Activated naive CD8-positive, alpha-beta T cell (primary cell): Measurements from ENCODE around the gene RGL3.
"Not testable (repeated sequence)": the region's sequence is repeated elsewhere in the genome, so short reads cannot be mapped to it uniquely, and the experiment has no call there.

Experiments
- H3K27ac Mint-ChIP-seq: one replicate; pipeline ENCODE4 v1.8.0; 2021; ENCODE audit warnings: mixed read lengths
- H3K27me3 Mint-ChIP-seq: one replicate; pipeline ENCODE4 v1.8.0; 2021; ENCODE audit warnings: mixed read lengths
- H3K36me3 Mint-ChIP-seq: one replicate; pipeline ENCODE4 v1.8.0; 2021; ENCODE audit warnings: mixed read lengths
- H3K4me1 Mint-ChIP-seq: one replicate; pipeline ENCODE4 v1.8.0; 2021; ENCODE audit warnings: low read depth, mixed read lengths
- H3K4me3 Mint-ChIP-seq: one replicate; pipeline ENCODE4 v1.8.0; 2021; ENCODE audit warnings: mild to moderate bottlenecking, mixed read lengths
- H3K9me3 Mint-ChIP-seq: one replicate; pipeline ENCODE4 v1.8.0; 2021; ENCODE audit warnings: low read depth, mixed read lengths

Gene RGL3

DNA sequence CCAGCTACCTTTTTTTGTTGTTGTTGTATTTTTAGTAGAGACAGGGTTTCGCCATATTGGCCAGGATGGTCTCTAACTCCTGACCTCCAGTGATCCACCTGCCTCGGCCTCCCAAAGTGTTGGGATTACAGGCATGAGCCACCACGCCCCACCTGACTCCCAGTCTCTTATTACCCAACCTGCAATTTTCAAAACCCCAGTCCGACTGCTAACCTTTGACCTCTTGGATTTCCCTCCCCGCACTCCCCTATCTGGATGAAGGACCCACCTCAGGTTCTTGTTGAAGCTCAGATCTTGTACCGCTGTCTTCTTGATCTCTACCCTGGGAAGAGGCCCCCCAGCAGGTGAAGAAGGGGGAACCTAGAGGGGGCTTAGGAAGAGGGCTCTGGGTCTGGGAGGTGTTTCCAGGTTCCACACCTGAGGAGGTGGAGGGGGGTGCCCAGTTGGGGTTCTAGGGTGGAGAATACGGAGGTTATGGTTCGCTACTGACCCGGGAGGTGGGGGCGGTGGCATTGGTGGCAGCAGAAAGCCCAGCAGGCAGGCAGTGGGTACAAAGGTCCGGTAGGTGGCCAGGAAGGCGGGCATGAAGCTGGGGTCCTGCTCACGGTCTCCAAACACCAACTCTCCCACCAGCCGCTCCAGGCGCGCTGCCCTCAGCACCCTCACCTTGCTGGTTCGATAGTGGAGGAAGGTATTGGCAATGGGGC lies 2.6 kb downstream of the RGL3 start:
- H3K27me3 Mint-ChIP-seq, result peaks cover 12% of the 10 kb centered on the region
- peaks cover 20% of the 10 kb centered on the region for H3K4me1 Mint-ChIP-seq

DNA sequence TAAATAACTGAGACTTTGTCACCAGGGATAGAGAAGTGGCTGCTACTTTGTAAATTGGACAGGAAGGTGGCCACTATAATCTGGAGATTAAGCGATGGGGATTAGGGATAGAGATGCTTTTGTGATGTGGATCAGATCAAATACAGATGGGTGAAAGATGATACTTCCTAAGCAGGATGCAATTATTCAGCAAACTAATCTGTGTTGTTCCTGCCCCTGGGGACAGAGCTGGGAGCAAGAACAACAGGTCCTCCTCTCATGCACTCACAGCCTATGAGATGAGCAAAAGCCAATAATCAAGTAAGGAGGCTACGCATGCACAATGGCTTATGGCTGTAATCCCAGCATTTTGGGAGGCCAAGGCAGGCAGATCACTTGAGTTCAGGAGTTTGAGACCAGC lies 4.6 kb downstream of the RGL3 start:
- peaks cover 7% of the 10 kb centered on the region for H3K27me3 Mint-ChIP-seq
- H3K36me3 Mint-ChIP-seq, result no peaks in the 10 kb centered on the region
- H3K4me3 Mint-ChIP-seq, result no peak overlapping the region
- no peak overlapping the region for H3K27ac Mint-ChIP-seq
- peaks cover 8% of the 10 kb centered on the region for H3K4me1 Mint-ChIP-seq
- no peaks in the 10 kb centered on the region for H3K9me3 Mint-ChIP-seq

More for the DNA sequence above, 2.6 kb downstream of the RGL3 start:
- Mint-ChIP-seq H3K27ac (no peak overlapping the region), H3K36me3 (no peaks in the 10 kb centered on the region), H3K9me3 (no peaks in the 10 kb centered on the region), H3K4me3 (no peak overlapping the region)

DNA sequence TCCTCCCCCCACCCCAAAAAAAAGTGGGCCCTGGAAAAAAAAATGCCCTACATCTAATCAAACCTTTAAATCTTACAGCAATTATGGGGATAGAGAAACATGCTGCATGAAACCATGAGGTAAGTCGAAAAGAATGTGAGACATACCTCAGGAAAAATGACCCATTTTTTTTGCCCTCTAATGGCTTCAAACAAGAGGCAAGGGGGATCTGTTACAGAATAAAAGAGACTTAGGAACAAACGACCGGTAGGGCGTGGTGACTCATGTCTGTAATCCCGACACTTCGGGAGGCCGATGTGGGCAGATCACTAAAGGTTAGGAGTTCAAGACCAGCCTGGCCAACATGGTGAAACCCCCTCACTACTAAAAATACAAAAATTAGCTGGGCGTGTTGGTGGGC lies 8.4 kb downstream of the RGL3 start:
- Mint-ChIP-seq H3K27me3 (peaks cover 14% of the 10 kb centered on the region), H3K36me3 (no peaks in the 10 kb centered on the region), H3K27ac (no peak overlapping the region), H3K4me1 (no peaks in the 10 kb centered on the region), H3K9me3 (no peaks in the 10 kb centered on the region), H3K4me3 (no peak overlapping the region)

DNA sequence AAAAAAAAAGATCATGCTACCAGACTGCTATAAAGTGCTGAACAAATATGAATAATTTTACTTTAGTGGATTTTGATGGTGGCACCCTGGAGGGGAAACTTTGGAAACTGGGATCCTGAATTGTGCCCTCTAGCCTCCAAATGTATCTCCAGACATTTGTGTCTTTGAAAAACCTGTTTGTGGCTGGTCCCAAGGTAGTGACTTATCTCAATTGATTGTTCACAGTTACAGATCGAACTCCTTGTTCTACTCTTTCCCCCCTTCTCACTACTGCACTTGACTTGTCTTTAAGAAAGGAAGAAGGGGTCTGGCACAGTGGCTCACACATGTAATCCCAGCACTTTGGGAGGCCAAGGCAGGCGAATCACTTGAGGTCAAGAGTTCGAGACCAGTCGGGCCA lies 10.5 kb downstream of the RGL3 start:
- H3K27me3 Mint-ChIP-seq, result peaks cover 11% of the 10 kb centered on the region
- no peaks in the 10 kb centered on the region for H3K4me1 Mint-ChIP-seq
- no peaks in the 10 kb centered on the region for H3K9me3 Mint-ChIP-seq
- H3K36me3 Mint-ChIP-seq, result no peaks in the 10 kb centered on the region
- no peak overlapping the region for H3K27ac Mint-ChIP-seq
- H3K4me3 Mint-ChIP-seq, result no peak overlapping the region

DNA sequence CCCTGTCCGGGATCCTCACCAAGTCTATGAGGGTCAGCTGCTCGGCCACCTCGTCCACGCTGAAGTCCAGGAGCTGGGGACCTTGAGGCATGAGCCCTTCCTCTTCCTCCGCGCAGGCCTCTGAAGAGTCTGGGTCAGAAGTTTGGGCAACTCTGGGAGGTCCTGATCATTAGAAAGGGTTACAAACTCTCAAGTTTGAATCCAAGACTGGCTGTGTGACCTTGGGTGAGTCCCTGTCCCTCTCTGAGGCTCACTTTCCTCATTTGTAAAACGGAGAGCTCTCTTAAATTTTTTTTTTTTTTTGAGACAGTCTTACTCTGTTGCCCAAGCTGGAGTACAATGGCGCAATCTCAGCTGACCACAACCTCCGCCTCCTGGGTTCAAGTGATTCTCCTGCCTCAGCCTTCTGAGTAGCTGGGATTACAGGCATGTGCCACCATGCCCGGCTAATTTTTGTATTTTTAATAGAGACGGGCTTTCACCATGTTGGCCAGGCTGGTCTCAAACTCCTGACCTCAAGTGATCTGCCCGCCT lies 12.3 kb downstream of the RGL3 start:
- not testable (repeated sequence) for H3K4me1 Mint-ChIP-seq, H3K36me3 Mint-ChIP-seq, H3K9me3 Mint-ChIP-seq, H3K4me3 Mint-ChIP-seq, H3K27ac Mint-ChIP-seq
- H3K27me3 Mint-ChIP-seq, result peaks cover 11% of the 10 kb centered on the region

DNA sequence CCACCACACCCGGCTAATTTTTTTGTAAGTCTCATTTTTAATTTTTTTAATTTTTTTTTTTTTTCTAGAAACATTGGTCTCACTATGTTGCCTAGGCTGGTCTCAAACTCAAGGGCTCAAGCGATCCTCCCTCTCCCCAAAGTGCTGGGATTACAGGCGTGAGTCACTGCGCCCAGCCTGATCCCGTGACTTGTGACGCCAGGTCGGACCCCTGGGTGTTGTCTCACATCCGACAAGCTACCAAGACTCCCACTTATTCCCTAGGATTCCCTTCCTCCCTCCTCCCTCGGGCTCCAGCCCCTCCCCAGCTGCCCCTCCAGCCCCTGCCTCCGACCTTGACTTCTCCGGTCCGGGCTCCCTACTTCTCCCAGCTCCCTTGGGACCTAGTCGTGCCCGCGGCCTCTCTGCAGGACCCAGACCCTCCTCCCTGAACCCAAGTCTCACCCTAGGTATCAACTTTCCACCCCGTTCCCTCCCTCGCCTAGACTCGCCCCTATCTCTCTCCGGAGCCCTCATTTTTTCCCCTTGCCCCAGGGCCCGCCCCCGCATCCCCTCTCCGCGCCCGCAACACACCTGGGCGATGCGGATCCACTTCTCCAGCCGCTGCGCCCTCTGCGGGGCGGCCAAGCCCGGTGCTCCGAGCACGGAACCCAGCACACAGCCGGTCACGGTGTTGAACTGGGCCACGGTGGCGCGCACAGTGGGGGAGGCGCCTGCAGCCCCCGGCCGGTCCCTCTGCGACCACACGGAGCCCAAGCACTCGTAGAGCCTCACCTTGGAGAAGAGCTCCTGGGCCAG lies 13.1 kb downstream of the RGL3 start:
- Mint-ChIP-seq H3K27ac (no peak overlapping the region), H3K4me3 (no peak overlapping the region), H3K4me1 (no peaks in the 10 kb centered on the region), H3K36me3 (no peaks in the 10 kb centered on the region), H3K27me3 (peaks cover 10% of the 10 kb centered on the region), H3K9me3 (no peaks in the 10 kb centered on the region)

DNA sequence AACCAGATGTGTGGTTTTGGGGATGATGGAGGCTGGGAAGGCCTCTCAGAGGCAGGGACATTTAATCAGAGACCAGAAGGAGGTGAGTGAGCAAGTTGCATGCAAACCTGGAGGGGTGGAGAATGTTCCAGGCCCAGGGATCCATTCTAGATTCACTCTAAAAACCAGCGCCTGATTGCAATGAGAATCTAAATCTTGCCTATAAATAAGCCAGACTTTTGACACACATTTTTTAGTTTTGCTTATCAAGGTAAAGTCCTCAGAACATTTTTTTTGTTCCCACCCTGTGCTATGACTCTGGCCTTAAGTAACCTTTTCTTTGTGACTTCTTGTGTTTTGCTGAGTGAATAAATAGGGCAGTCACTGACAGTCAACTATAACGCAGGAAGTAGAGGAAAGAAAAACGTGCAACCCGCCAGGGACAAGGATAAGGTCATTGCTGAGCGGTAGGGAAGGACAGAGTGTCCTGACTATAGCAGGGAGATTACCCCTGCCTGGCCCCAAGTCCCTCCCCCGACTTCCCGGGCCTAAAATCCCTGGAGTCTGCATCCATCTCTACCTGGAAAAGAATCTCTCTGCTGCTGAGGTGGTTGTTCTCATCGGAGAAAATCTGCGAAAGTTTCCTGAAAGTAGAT lies 14.4 kb downstream of the RGL3 start:
- H3K27me3 Mint-ChIP-seq, result peaks cover 7% of the 10 kb centered on the region
- no peak overlapping the region for H3K27ac Mint-ChIP-seq
- H3K4me1 Mint-ChIP-seq, result no peaks in the 10 kb centered on the region
- H3K36me3 Mint-ChIP-seq, result no peaks in the 10 kb centered on the region
- H3K9me3 Mint-ChIP-seq, result no peaks in the 10 kb centered on the region
- H3K4me3 Mint-ChIP-seq, result no peak overlapping the region

DNA sequence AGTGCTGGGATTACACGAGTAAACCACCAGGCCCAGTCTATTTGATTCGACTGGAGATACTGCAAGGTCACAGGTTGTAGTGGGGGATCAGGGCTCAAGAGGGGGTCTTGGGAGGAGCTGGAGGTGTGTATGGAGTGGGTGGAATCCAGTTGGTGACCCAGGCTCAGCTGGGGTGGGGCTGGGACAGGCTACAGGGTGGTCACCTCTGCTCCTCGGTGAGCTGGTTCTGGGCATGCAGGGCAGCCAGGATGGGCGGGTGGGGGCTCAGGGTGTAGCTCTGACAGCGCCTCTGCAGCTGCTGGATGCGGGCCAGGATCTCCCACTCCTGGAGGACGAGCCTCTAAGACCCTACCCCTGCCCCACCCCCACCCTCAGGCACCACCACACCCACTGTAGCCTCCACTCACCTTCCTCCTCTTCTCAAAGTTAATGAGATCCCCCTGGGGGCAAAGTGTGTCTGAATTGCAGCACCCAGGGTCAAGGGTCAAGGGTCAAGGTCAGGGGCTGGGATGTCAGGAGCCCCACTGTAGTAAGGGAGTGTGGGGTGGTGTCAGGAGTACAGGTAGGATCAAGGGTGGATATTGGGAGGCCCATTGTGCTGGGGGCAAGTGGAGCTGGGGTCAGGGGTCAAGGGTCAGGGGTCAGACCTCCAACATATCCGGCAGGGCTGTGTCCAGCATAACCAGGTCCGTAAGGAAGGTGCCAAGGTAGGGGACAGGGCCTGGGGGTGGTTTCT lies 17.1 kb downstream of the RGL3 start:
- Mint-ChIP-seq H3K36me3 (no peaks in the 10 kb centered on the region), H3K4me1 (no peaks in the 10 kb centered on the region), H3K27ac (no peak overlapping the region), H3K4me3 (no peak overlapping the region), H3K9me3 (no peaks in the 10 kb centered on the region), H3K27me3 (peaks cover 2% of the 10 kb centered on the region)

DNA sequence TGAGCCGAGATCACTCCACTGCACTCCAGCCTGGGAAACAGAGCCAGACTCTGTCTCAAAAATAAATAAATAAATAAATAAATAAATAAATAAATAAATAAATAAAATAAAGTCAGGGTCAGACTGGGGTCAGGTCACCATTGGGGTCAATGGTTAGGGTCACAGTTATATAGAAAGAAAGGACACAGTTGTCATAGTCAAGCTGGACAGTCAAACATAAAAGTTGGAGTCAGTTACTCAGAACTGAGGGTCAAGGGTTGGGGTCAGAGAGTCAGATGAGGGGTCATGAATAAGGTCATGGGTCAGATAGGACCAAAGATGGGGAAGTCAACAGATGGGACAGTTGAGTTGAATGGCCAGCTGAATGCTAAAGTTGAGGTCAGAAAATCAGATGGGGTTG lies 18.3 kb downstream of the RGL3 start:
- no peaks in the 10 kb centered on the region for H3K4me1 Mint-ChIP-seq
- H3K27me3 Mint-ChIP-seq, result no peaks in the 10 kb centered on the region
- H3K27ac Mint-ChIP-seq, result no peak overlapping the region
- no peak overlapping the region for H3K4me3 Mint-ChIP-seq
- no peaks in the 10 kb centered on the region for H3K36me3 Mint-ChIP-seq
- H3K9me3 Mint-ChIP-seq, result no peaks in the 10 kb centered on the region

DNA sequence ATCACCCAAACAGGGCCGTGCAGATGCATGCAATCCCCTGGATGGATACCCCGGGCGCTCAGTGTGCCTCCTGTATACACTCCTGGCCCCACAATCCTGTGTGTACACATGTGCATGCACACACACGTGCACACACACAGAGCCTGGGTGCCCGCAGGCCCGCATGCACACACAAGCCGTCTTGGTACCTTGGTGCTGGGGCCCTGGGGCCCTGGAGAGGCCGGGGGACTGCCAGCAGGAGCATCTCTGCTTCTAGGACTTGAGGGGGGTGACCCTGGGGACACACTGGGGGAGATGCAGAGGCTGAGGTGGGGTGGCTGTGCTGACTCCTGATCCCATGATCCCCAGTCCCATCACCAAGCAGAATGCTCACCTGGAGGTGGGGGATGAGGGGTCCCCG lies 19.4 kb downstream of the RGL3 start:
- H3K27ac Mint-ChIP-seq, result no peak overlapping the region
- no peak overlapping the region for H3K4me3 Mint-ChIP-seq
- H3K36me3 Mint-ChIP-seq, result no peaks in the 10 kb centered on the region
- peaks cover 4% of the 10 kb centered on the region for H3K27me3 Mint-ChIP-seq
- no peaks in the 10 kb centered on the region for H3K4me1 Mint-ChIP-seq
- H3K9me3 Mint-ChIP-seq, result no peaks in the 10 kb centered on the region

DNA sequence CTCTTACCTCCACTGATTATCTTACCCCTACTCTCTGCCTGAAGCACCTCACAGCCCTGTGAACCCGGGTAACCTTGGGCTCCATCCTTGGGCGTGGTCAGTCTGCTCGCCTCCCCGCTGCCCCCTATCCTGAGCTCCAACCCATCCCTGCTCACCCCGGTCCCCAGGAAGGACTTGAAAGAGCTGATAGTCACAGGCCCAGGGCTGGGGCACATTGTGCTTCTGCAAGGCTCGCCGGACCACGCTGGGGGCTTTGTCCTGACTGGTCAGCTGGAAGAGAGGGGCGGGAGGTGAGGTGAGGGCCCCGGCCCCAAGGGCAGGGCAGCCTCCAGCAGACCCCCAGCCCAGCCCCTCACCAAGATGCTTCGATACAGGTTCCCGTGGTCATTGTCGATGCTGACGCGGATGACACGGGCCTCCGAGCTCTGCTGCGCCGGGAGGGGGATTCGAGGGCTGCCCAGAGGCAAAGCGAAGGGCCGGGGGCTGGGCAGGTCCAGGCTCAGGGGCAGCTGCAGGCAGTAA lies 22.0 kb downstream of the RGL3 start:
- peaks cover 4% of the 10 kb centered on the region for H3K27me3 Mint-ChIP-seq
- H3K9me3 Mint-ChIP-seq, result no peaks in the 10 kb centered on the region
- H3K36me3 Mint-ChIP-seq, result no peaks in the 10 kb centered on the region
- H3K4me1 Mint-ChIP-seq, result no peaks in the 10 kb centered on the region
- H3K4me3 Mint-ChIP-seq, result no peak overlapping the region
- no peak overlapping the region for H3K27ac Mint-ChIP-seq

DNA sequence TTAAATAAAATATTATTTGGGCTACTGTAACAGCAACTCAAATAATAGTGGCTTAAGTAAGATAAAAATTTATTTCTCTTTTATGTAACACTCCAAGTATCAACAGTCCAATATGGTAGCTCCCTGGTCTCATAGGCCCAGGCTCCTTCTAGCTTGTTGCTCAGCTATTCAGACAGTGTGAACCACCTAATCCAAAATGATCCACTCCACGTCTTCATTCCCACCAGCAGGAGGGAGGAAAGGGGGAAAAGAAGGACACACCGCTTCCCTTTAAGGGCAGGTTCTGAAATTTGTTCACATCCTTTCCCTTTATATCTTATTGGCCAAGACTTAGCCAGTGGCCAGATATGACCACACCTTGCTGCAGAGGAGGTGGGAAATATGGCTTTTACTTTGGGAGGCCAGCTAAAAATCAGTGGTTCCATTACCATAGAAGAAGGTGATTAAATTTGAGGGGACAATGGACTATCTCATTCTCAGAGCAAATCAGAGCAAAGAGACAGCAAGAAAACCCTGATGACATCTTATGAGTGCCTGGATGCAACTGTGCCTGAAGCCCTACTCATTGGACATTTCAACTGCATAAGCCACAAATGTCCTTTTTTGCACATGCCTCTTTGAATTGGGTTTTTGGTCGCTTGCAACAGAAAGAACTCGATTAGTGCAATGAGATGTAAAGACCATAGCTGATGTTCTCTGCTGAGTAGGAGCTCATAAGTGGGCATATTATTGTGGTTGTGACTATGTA lies 28.0 kb downstream of the RGL3 start:
- H3K27ac Mint-ChIP-seq, result no peak overlapping the region
- no peaks in the 10 kb centered on the region for H3K9me3 Mint-ChIP-seq
- H3K4me1 Mint-ChIP-seq, result peaks cover 5% of the 10 kb centered on the region
- no peak overlapping the region for H3K4me3 Mint-ChIP-seq
- no peaks in the 10 kb centered on the region for H3K36me3 Mint-ChIP-seq
- peaks cover 4% of the 10 kb centered on the region for H3K27me3 Mint-ChIP-seq

DNA sequence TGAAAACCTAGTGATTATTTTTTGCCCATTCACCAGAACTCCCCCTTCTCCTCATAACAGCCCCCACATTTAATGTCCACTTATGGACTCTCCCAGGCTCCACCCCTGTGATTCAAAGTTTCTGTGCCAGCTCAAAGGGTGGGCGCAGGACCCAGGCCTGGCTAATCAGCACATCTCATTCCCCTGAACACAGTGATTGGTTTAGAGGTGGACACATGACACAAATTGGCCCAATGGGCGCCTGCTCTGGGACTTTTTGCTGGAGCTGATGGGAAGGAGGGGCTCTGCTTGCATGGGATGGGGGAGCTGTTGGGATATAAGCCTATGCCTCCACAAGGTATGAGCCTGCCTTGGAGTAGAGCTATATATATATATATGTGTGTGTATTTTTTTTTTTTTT lies 28.8 kb downstream of the RGL3 start:
- H3K4me1 Mint-ChIP-seq, result peaks cover 5% of the 10 kb centered on the region
- peaks cover 4% of the 10 kb centered on the region for H3K27me3 Mint-ChIP-seq
- no peaks in the 10 kb centered on the region for H3K9me3 Mint-ChIP-seq
- no peak overlapping the region for H3K27ac Mint-ChIP-seq
- no peak overlapping the region for H3K4me3 Mint-ChIP-seq
- H3K36me3 Mint-ChIP-seq, result no peaks in the 10 kb centered on the region
